Large intestine (tissue), 12 donors: Measurements from ENCODE around the gene OR4N2. TPM values are rescaled to one million over a fixed set of nuclear protein-coding genes. Genes with fewer than 3 reads are reported as not detected.
"Not testable (repeated sequence)": the region's sequence is repeated elsewhere in the genome, so short reads cannot be mapped to it uniquely, and the experiment has no call there.

Experiments used
- DNase-seq, 2 donors: peaks; one replicate each; pipeline versions ENCODE4 v3.0.0 to v3.0.0-alpha.2; 2013
- H3K27ac ChIP-seq: one replicate; pipeline ENCODE4 v1.5.1; 2013; ENCODE audit warnings: low read length
- H3K27me3 ChIP-seq: 2 replicates; pipeline ENCODE4 v1.6.1; 2013; ENCODE audit warnings: low read length; ENCODE audit not compliant: control insufficient read depth, insufficient read depth
- H3K36me3 ChIP-seq: 2 replicates; pipeline ENCODE4 v1.6.1; 2013; ENCODE audit warnings: low read length; ENCODE audit not compliant: control insufficient read depth, insufficient read depth
- H3K4me1 ChIP-seq: one replicate; pipeline ENCODE4 v1.6.1; 2013; ENCODE audit warnings: low read length; ENCODE audit not compliant: control insufficient read depth, insufficient read depth
- H3K4me3 ChIP-seq: one replicate; pipeline ENCODE4 v1.5.1; 2013; ENCODE audit warnings: low read length
- H3K9me3 ChIP-seq: one replicate; pipeline ENCODE4 v1.6.1; 2013; ENCODE audit warnings: mild to moderate bottlenecking, low read depth, low read length, moderate library complexity; ENCODE audit not compliant: control insufficient read depth
- WGBS: methylation state at CpG from one replicate; pipeline ENCODE4 v1.1.5; 2013; ENCODE audit warnings: low lambda C conversion rate; ENCODE audit not compliant: insufficient coverage; 5-methylcytosine and 5-hydroxymethylcytosine counted together
- long read RNA-seq, 11 donors: transcript quantifications; one replicate each; lab custom pipeline, GENCODE V29; 2026
- polyA plus RNA-seq: library from polyadenylated mRNA; unstranded; fragments of 120-200 nt; gene quantifications from one replicate; pipeline ENCODE4 v1.2.1, GENCODE V29; 2013

Gene OR4N2
- not detected for polyA plus RNA-seq
- long read RNA-seq, donor 1, result 0 reads
- long read RNA-seq, donor 2, result 0 reads
- long read RNA-seq, donor 3, result 0 reads
- long read RNA-seq, donor 4, result 0 reads
- long read RNA-seq, donor 5, result 0 reads
- long read RNA-seq, donor 6, result 0 reads
- long read RNA-seq, donor 7, result 0 reads
- long read RNA-seq, donor 8, result 0 reads
- long read RNA-seq, donor 9, result 0 reads
- long read RNA-seq, donor 10, result 0 reads
- long read RNA-seq, donor 11, result 0 reads

- WGBS, result no CpG with 5 or more reads among the region's 1 CpG
- DNase-seq, H3K9me3 ChIP-seq, H3K4me1 ChIP-seq, H3K27me3 ChIP-seq, H3K27ac ChIP-seq, H3K36me3 ChIP-seq, H3K4me3 ChIP-seq: not testable (repeated sequence)
Observed at GRCh38 chr14:19803470-19803869, at the start of gene OR4N2. Gene OR4N2, plus strand, starts transcription at chr14:19803770. Its CDS starts 23,679 bp downstream, at chr14:19827449.

GRCh38 chr14:19754172-19754571 is 49.4 kb upstream of the OR4N2 start:
- Histone ChIP-seq H3K4me1 (no peaks in the 10 kb centered on the region), H3K36me3 (no peaks in the 10 kb centered on the region), H3K9me3 (no peaks in the 10 kb centered on the region), H3K4me3 (no peak overlapping the region), H3K27me3 (no peaks in the 10 kb centered on the region), H3K27ac (no peak overlapping the region)
- 50% methylated on average over 2 of the region's 2 CpGs for WGBS
- no peak for DNase-seq

GRCh38 chr14:19771491-19771890 is 32.1 kb upstream of the OR4N2 start:
- not testable (repeated sequence) for H3K27ac ChIP-seq, H3K9me3 ChIP-seq, H3K4me3 ChIP-seq, DNase-seq, H3K36me3 ChIP-seq, H3K27me3 ChIP-seq, H3K4me1 ChIP-seq
- WGBS, result no CpG with 5 or more reads among the region's 3 CpGs

GRCh38 chr14:19771895-19772430 is 31.6 kb upstream of the OR4N2 start:
- DNase-seq, result no peak
- no peaks in the 10 kb centered on the region for H3K36me3 ChIP-seq
- no peak overlapping the region for H3K4me3 ChIP-seq
- no peak overlapping the region for H3K27ac ChIP-seq
- H3K27me3 ChIP-seq, result no peaks in the 10 kb centered on the region
- 100% methylated on average over 1 of the region's 1 CpG for WGBS
- H3K4me1 ChIP-seq, result no peaks in the 10 kb centered on the region
- peaks cover 5% of the 10 kb centered on the region for H3K9me3 ChIP-seq

GRCh38 chr14:19772454-19772853 is 31.1 kb upstream of the OR4N2 start:
- not testable (repeated sequence) for DNase-seq, H3K9me3 ChIP-seq, H3K27me3 ChIP-seq, H3K4me3 ChIP-seq, H3K27ac ChIP-seq, H3K36me3 ChIP-seq, H3K4me1 ChIP-seq
- 52% methylated on average over 2 of the region's 2 CpGs for WGBS

- H3K4me3 ChIP-seq, H3K27me3 ChIP-seq, H3K27ac ChIP-seq, DNase-seq, H3K36me3 ChIP-seq, H3K4me1 ChIP-seq, H3K9me3 ChIP-seq: not testable (repeated sequence)
- WGBS, result 20% methylated on average over 1 of the region's 1 CpG
Observed at GRCh38 chr14:19773204-19773603, 30.4 kb upstream of the OR4N2 start, which contains the start of gene OR4M1. Gene OR4M1, plus strand, starts transcription at chr14:19773504. Its CDS starts 6,819 bp downstream, at chr14:19780323.

- Histone ChIP-seq H3K9me3 (peaks cover 5% of the 10 kb centered on the region), H3K4me1 (no peaks in the 10 kb centered on the region), H3K27me3 (no peaks in the 10 kb centered on the region), H3K27ac (no peak overlapping the region), H3K36me3 (no peaks in the 10 kb centered on the region), H3K4me3 (no peak overlapping the region)
- no CpG with 5 or more reads among the region's 1 CpG for WGBS
- no peak for DNase-seq
Observed at GRCh38 chr14:19775587-19775986, 28.0 kb upstream of the OR4N2 start.

GRCh38 chr14:19785848-19786247 is 17.7 kb upstream of the OR4N2 start:
- not testable (repeated sequence) for DNase-seq, H3K9me3 ChIP-seq, H3K4me1 ChIP-seq, H3K4me3 ChIP-seq, H3K27ac ChIP-seq, H3K27me3 ChIP-seq, H3K36me3 ChIP-seq
- WGBS, result 71% methylated on average over 4 of the region's 16 CpGs

GRCh38 chr14:19787318-19787717 is 16.3 kb upstream of the OR4N2 start:
- not testable (repeated sequence) for H3K27ac ChIP-seq, H3K36me3 ChIP-seq, H3K4me1 ChIP-seq, H3K27me3 ChIP-seq, H3K9me3 ChIP-seq, DNase-seq, H3K4me3 ChIP-seq
- 92% methylated on average over 2 of the region's 6 CpGs for WGBS

- not testable (repeated sequence) for H3K36me3 ChIP-seq, H3K4me3 ChIP-seq, H3K4me1 ChIP-seq, DNase-seq, H3K27ac ChIP-seq, H3K27me3 ChIP-seq, H3K9me3 ChIP-seq
- no CpG with 5 or more reads among the region's 7 CpGs for WGBS
Observed at GRCh38 chr14:19788150-19788549, 15.4 kb upstream of the OR4N2 start.

- not testable (repeated sequence) for H3K27me3 ChIP-seq, H3K9me3 ChIP-seq, H3K27ac ChIP-seq, DNase-seq, H3K36me3 ChIP-seq, H3K4me3 ChIP-seq, H3K4me1 ChIP-seq
- WGBS, result 50% methylated on average over 2 of the region's 10 CpGs
Observed at GRCh38 chr14:19796520-19797108, 7.0 kb upstream of the OR4N2 start.
